CD14-positive monocyte (primary cell): Measurements from ENCODE around the gene MOCOS. TPM values are rescaled to one million over a fixed set of nuclear protein-coding genes. Genes with fewer than 3 reads are reported as not detected.

ENCODE experiments used
- DNase-seq, 3 donors: peaks; one replicate each; pipeline ENCODE4 v3.0.0-alpha.2; 2011 to 2022
- H2AFZ ChIP-seq: 2 replicates; pipeline ENCODE4 v1.6.0; 2012; ENCODE audit warnings: mild to moderate bottlenecking, low read depth, low read length, inconsistent platforms; ENCODE audit not compliant: insufficient read depth, poor library complexity, severe bottlenecking
- H3K27ac ChIP-seq, 2 donors: 1 replicate in 1 of 2; 2 replicates in 1 of 2; pipeline ENCODE4 v1.5.1; 2012 to 2013; ENCODE audit warnings: low read length in 2 of 2, control low read depth in 1 of 2, inconsistent platforms in 1 of 2, low read depth in 1 of 2, mild to moderate bottlenecking in 1 of 2
- H3K27me3 ChIP-seq, 2 donors: one replicate each; pipeline versions ENCODE4 v1.6.0 to v1.6.1; 2011 to 2013; ENCODE audit warnings: low read length in 2 of 2; ENCODE audit not compliant: control insufficient read depth in 2 of 2, insufficient read depth in 2 of 2
- H3K36me3 ChIP-seq, 2 donors: replicated peaks in 1 of 2; 1 replicate in 1 of 2; 2 replicates in 1 of 2; pipeline versions ENCODE4 v1.5.1 to v1.6.1; 2012 to 2013; ENCODE audit warnings: low read length in 2 of 2, control low read depth in 1 of 2, inconsistent platforms in 1 of 2, mild to moderate bottlenecking in 1 of 2; ENCODE audit not compliant: insufficient read depth in 2 of 2, control insufficient read depth in 1 of 2
- H3K4me1 ChIP-seq, 2 donors: 1 replicate in 1 of 2; 2 replicates in 1 of 2; pipeline versions ENCODE4 v1.5.1 to v1.6.1; 2012 to 2013; ENCODE audit warnings: low read length in 2 of 2, control low read depth in 1 of 2, inconsistent platforms in 1 of 2, mild to moderate bottlenecking in 1 of 2, moderate library complexity in 1 of 2; ENCODE audit not compliant: insufficient read depth in 2 of 2, control insufficient read depth in 1 of 2
- H3K4me2 ChIP-seq: replicated peaks from 2 replicates; pipeline ENCODE3; 2012; ENCODE audit warnings: low read length, moderate library complexity, mild to moderate bottlenecking; ENCODE audit not compliant: poor library complexity, severe bottlenecking; ENCODE audit errors: extremely low read depth
- H3K4me3 ChIP-seq, 3 experiments: fragments of 200-600 bp in 1 of 3; sonication (generic) in 1 of 3; replicated peaks in 1 of 3; 1 replicate in 2 of 3; 2 replicates in 1 of 3; pipeline ENCODE4 v1.5.1; 2011 to 2013; ENCODE audit warnings: low read length in 3 of 3, mild to moderate bottlenecking in 3 of 3, control low read depth in 2 of 3, low read depth in 2 of 3, inconsistent platforms in 1 of 3, moderate library complexity in 1 of 3
- H3K79me2 ChIP-seq: 2 replicates; pipeline ENCODE4 v1.6.0; 2012; ENCODE audit warnings: mild to moderate bottlenecking, control low read depth, inconsistent platforms, low read length, moderate library complexity; ENCODE audit not compliant: insufficient read depth
- H3K9ac ChIP-seq: 2 replicates; pipeline ENCODE4 v1.6.0; 2017; ENCODE audit warnings: low read length, mild to moderate bottlenecking; ENCODE audit not compliant: insufficient read depth, poor library complexity, severe bottlenecking
- H3K9me3 ChIP-seq, 2 donors: replicated peaks in 1 of 2; 1 replicate in 1 of 2; 2 replicates in 1 of 2; pipeline versions ENCODE4 v1.5.1 to v1.6.1; 2012 to 2013; ENCODE audit warnings: low read length in 2 of 2, control low read depth in 1 of 2; ENCODE audit not compliant: control insufficient read depth in 1 of 2, insufficient read depth in 1 of 2
- H4K20me1 ChIP-seq: 2 replicates; pipeline ENCODE4 v1.6.0; 2012; ENCODE audit warnings: mild to moderate bottlenecking, low read length, control low read depth, moderate library complexity; ENCODE audit not compliant: insufficient read depth
- H3K27ac Mint-ChIP-seq, 7 donors: one replicate each; pipeline ENCODE4 v1.8.0; 2020; ENCODE audit warnings: mild to moderate bottlenecking in 7 of 7, mixed read lengths in 7 of 7, moderate library complexity in 6 of 7, inconsistent platforms in 2 of 7
- H3K27me3 Mint-ChIP-seq, 3 donors: one replicate each; pipeline ENCODE4 v1.8.0; 2021 to 2022; ENCODE audit warnings: low read depth in 3 of 3, mild to moderate bottlenecking in 3 of 3, mixed read lengths in 3 of 3, moderate library complexity in 3 of 3, inconsistent platforms in 1 of 3
- H3K36me3 Mint-ChIP-seq, 2 donors: one replicate each; pipeline ENCODE4 v1.8.0; 2020; ENCODE audit warnings: mixed read lengths in 2 of 2, inconsistent platforms in 1 of 2, mild to moderate bottlenecking in 1 of 2
- H3K4me1 Mint-ChIP-seq: one replicate; pipeline ENCODE4 v1.8.0; 2020; ENCODE audit warnings: mild to moderate bottlenecking, mixed read lengths
- H3K4me3 Mint-ChIP-seq, 2 donors: one replicate each; pipeline ENCODE4 v1.8.0; 2020; ENCODE audit warnings: mild to moderate bottlenecking in 2 of 2, mixed read lengths in 2 of 2, moderate library complexity in 1 of 2
- H3K9me3 Mint-ChIP-seq, 7 donors: one replicate each; pipeline ENCODE4 v1.8.0; 2020 to 2022; ENCODE audit warnings: mixed read lengths in 7 of 7, mild to moderate bottlenecking in 6 of 7, moderate library complexity in 6 of 7, inconsistent platforms in 2 of 7
- WGBS: methylation state at CpG from one replicate; pipeline ENCODE4 v1.1.5; 2013; ENCODE audit warnings: missing lambda C conversion rate; ENCODE audit not compliant: insufficient coverage; 5-methylcytosine and 5-hydroxymethylcytosine counted together
- intact Hi-C, 2 donors: fragments of 100-400 bp; cut with micrococcal nuclease; formaldehyde crosslinking; loops; one replicate each; pipeline versions ENCODE4 v1.15.0 to v1.15.1; 2023
- polyA plus RNA-seq, 3 donors: library from polyadenylated mRNA; depleted of rRNA in 1 of 3; unstranded in 2 of 3; stranded (reverse) in 1 of 3; fragments of 300-500 nt in 2 of 3; fragments of >200 nt in 1 of 3; fragmentation: Illumina TruSeq in 2 of 3; gene quantifications; 1 replicate in 2 of 3; 2 replicates in 1 of 3; pipeline ENCODE4 v1.2.3, GENCODE V29; 2012 to 2021
- TF ChIP-seq, protein P1 (sequence below): fragments of 200-600 bp; IDR thresholded peaks from one replicate; pipeline ENCODE4 v1.8.0; 2022; ENCODE audit warnings: antibody characterized with exemption, mild to moderate bottlenecking

The MOCOS gene
- polyA plus RNA-seq, 3 donors = 0.03 to 0.05 TPM; not detected in 1

DNA sequence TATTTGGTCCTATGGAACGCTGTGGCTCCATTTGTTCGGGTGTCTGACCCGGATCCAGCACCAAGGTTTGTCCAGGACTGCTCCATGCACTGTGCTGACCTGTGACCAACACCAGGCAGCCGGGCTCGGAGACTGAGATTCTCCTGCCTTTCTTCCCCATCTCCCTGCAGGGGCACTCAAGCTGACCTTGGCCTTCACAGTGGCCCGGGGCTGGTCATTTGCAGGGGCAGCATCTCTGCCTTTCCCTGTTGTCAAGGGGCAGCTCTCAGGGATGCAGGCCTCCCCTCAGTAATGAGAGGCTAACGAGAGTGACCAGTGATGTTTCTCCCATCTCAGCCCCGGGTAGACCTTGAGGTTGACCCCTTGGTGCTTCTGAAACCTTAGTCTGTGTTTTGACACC lies 27.5 kb downstream of the MOCOS start:
- Histone ChIP-seq H3K27me3 (no peaks in the 10 kb centered on the region), H2AFZ (no peak overlapping the region), H3K79me2 (no peaks in the 10 kb centered on the region), H3K9me3 (no peaks in the 10 kb centered on the region), H3K27ac (no peak overlapping the region), H3K36me3 (no peaks in the 10 kb centered on the region), H3K9ac (no peak overlapping the region), H3K4me3 (no peak overlapping the region), H4K20me1 (no peaks in the 10 kb centered on the region), H3K4me2 (no peak overlapping the region), H3K4me1 (no peaks in the 10 kb centered on the region)
- no peak for DNase-seq
- Mint-ChIP-seq H3K27me3 (peaks cover 2 to 4% (median 3%) of the 10 kb centered on the region in 3 donors), H3K4me3 (no peak overlapping the region), H3K27ac (no peak overlapping the region), H3K4me1 (no peaks in the 10 kb centered on the region), H3K36me3 (no peaks in the 10 kb centered on the region), H3K9me3 (no peaks in the 10 kb centered on the region)
- WGBS = 96% methylated on average over 7 of the region's 8 CpGs
- TF ChIP-seq, protein P1, sequence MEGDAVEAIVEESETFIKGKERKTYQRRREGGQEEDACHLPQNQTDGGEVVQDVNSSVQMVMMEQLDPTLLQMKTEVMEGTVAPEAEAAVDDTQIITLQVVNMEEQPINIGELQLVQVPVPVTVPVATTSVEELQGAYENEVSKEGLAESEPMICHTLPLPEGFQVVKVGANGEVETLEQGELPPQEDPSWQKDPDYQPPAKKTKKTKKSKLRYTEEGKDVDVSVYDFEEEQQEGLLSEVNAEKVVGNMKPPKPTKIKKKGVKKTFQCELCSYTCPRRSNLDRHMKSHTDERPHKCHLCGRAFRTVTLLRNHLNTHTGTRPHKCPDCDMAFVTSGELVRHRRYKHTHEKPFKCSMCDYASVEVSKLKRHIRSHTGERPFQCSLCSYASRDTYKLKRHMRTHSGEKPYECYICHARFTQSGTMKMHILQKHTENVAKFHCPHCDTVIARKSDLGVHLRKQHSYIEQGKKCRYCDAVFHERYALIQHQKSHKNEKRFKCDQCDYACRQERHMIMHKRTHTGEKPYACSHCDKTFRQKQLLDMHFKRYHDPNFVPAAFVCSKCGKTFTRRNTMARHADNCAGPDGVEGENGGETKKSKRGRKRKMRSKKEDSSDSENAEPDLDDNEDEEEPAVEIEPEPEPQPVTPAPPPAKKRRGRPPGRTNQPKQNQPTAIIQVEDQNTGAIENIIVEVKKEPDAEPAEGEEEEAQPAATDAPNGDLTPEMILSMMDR = no peak
- intact Hi-C loops = no loop called here

DNA sequence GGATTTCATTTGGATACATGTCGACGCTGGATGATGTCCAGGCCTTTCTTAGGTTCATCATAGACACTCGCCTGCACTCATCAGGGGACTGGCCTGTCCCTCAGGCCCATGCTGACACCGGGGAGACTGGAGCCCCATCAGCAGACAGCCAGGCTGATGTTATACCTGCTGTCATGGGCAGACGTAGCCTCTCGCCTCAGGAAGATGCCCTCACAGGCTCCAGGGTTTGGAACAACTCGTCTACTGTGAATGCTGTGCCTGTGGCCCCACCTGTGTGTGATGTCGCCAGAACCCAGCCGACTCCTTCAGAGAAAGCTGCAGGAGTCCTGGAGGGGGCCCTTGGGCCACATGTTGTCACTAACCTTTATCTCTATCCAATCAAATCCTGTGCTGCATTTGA lies 28.3 kb downstream of the MOCOS start:
- Histone ChIP-seq H2AFZ (no peak overlapping the region), H3K9me3 (no peaks in the 10 kb centered on the region), H3K79me2 (no peaks in the 10 kb centered on the region), H4K20me1 (no peaks in the 10 kb centered on the region), H3K4me1 (no peaks in the 10 kb centered on the region), H3K27me3 (no peaks in the 10 kb centered on the region), H3K4me3 (no peak overlapping the region), H3K4me2 (no peak overlapping the region), H3K36me3 (no peaks in the 10 kb centered on the region), H3K27ac (no peak overlapping the region), H3K9ac (no peak overlapping the region)
- Mint-ChIP-seq H3K9me3 (no peaks in the 10 kb centered on the region), H3K36me3 (no peaks in the 10 kb centered on the region), H3K4me3 (no peak overlapping the region), H3K27ac (no peak overlapping the region), H3K27me3 (peaks cover 3 to 6% (median 3%) of the 10 kb centered on the region in 3 donors), H3K4me1 (no peaks in the 10 kb centered on the region)
- intact Hi-C loops = no loop called here
- no peak for DNase-seq
- 95% methylated on average over 9 of the region's 9 CpGs for WGBS
- TF ChIP-seq, protein P1 = no peak
